PFSK-1 (cell line): ENCODE data around the gene SORT1.

Experiments used
- POLR2AphosphoS5 ChIP-seq: IDR thresholded peaks from 2 replicates; pipeline ENCODE4 v1.6.1; 2012; ENCODE audit warnings: low read depth, mild to moderate bottlenecking, control low read depth, low read length, moderate library complexity
- TAF1 ChIP-seq: IDR thresholded peaks from 2 replicates; pipeline ENCODE4 v1.6.1; 2012; ENCODE audit warnings: low read length, control low read depth, borderline replicate concordance; ENCODE audit not compliant: insufficient read depth

DNA sequence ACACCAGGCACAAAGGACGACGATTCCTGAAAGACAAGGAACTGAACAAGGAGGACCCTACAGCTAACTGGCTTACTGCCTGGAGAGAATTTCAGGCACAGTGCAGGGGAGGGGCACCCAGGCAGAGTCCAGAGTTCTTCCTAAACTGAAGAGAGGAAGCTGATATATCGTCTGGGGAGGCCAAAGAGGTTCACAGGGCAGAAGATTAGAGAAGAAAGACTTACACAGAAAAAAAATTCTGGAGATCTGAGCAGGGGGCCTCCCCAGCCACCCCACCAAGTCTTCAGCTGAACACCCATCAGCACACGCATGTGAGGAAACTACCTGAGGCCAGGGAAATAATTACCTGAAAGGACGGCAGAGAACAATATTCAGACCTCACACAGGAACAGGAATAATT, 24.6 kb downstream of the SORT1 start:
- TF ChIP-seq POLR2AphosphoS5 (no peak), TAF1 (no peak)
